NCI-H146 treated with DMSO at 0.1 percent for 48 hours (cell line): ENCODE data around the gene GCLM.
A peak's percentile ranks its signal among the peaks of the same experiment; 100 is the strongest.
"Not testable (repeated sequence)": the region's sequence is repeated elsewhere in the genome, so short reads cannot be mapped to it uniquely, and the experiment has no call there.

ENCODE experiments used
- DNase-seq: peaks from one replicate; lab custom pipeline; 2025; ENCODE audit not compliant: unreplicated experiment; lab: John Stamatoyannopoulos, UW

The GCLM gene

DNA sequence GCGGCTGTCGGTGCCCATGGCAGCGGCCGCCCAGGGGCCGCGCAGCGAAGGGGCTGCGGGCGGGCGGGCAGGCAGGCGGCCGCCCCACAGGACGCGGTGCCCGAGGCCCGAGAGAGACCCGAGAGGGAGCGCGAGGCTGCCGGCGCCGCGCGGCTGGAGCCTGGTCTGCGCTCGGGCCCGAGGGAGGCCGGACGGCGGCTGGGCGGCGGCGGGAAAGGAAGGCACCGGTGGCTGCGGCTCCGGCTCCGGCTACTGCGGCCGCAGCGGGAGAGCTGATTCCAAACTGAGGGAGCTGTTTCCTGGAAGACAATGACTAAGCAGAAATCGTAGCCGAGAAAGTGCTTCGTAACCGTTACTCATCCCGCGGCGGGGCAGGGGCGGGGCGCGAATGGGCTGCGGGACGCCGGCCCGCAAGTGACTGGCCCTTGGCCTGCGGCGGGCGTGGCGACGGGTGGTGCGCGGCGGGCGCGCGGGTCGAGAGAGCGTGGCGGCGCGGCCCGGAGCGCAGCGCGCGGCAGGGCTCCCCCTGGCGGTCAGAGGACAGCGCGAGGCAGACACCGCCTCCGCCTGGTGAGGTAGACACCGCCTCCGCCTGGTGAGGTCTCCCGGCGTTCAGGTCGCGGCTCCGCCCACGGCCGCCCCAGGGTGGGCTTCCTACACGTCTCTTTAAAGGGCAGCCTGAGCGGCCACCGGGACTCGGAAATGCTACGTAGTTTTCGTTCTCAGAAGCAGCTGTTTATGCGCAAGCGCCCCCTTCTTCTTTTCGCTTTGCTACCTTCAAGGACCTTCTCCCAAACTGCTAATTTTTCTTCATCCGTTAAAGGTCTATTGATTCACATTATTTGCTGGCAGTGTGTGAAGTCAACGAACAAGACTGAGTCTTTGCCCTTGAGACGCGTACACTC, at the start of gene GCLM:
TSS of gene GCLM (minus strand) at position 285 of the 905 bp plus-strand sequence. CDS start at position 18, 267 bp downstream.
- peak; percentile 77 for DNase-seq

DNA sequence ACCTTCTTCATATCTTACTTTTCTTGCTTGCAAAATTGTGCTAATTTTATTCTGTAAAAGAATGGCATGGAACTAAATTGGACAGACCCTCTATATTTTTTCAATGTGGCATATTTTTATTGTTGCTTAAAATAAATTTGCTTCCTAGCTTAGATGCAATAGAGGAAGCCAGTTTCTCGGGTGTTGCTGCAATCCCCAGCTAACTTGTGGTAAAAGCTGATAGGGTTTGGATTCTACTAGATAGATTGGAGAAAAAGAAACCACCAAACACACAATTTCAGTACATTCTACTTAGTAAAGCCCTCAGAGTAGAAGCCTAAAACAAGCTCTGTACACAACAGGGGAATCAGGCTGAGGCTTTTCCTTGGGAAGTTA, 49.5 kb upstream of the GCLM start:
- no peak for DNase-seq

DNA sequence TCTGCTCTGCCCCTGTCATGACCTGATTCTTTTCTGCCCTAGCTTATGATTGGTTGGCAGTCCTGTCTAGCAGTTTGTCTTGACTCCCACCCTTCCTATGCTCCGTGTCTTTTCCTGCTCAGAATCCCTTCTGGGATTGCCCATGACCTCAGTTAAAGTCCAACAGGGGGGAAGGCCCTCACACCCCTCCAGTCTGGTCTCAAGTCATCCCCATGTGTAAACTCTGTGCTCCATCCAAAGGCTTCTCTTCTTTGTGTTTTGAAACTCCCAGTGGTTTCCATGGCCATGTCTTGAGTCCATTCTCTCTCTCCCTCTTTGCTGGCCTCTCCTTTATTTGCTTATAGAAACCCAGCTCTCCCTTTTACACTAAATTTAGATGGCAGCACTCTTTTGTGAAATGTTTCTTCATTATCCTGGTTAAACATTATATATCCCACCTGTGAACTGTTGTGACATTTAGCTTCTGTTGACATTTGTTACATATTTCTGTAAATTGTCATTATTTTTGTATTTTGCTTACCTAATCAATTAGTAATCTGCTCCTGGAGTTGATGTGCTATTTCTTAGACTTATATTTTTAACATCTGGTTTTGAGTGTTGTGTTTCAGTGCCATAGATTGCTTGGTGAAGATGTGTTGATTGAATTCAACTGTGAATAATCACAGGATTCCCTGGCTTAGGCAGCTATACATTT, 48.9 kb upstream of the GCLM start:
- no peak for DNase-seq

DNA sequence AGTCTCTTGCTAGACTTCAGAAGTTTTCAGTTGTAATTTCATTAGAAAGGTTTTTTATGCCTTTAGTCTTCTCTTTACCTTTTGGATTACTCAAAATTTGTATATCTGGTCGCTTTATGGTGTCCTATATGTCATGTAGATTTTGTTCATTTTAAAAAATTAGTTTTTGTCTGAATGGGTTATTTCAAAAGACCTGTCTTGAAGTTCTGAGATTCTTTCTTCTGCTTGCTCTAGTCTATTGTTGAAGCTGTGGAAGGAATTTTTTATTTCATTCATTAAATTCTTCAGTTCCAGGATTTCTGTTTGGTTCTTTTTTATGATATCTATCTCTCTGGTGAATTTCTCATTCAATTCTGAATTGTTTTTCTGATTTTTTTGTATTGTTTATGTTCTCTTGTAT, 46.5 kb upstream of the GCLM start:
- DNase-seq, result no peak

DNA sequence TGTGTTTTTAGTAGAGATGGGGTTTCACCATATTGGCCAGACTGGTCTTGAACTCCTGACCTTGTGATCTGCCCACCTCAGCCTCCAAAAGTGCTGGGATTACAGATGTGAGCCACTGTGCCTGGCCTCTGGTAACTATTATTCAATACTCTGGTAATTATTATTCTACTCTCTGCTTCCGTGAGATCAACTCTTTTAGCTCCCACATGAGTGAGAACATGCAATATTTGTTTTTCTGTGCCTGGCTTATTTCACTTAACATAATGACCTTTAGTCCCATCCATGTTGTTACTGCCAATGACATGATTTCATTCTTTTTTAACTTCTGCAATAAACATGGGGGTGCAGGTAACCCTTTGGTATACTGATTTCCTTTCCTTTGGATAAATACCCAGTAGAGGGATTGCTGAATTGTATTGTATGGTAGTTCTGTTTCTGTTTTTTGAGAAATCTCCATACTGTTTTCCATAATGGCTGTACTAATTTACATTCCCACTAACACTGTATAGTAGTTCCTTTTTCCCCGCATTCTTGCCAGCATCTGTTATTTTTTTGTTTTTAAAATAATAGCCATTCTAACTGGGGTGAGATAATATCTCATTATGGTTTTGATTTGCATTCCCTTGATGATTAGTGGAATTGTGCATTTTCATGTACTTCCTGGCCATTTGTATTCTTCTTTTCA, 37.9 kb upstream of the GCLM start:
- not testable (repeated sequence) for DNase-seq

GRCh38 chr1:93938461-93939145, 29.4 kb upstream of the GCLM start:
- no peak for DNase-seq

DNA sequence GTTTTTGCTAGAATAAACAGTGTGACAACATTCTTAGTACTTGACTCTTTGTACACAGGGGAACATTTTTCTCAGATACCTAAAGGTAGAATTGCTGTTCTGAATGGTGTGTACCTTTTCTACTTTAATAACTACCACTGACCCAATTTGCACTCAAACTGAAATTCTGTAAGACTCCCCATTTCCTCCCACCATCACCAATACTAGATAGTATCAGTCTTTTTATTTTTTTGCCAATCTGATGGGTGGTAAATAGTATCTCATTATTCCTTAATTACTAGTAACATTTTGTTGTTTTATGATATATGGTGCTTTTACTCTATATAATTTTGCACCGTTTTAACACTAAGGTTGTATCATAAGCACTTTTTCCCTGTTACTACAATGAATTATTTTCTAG, 28.8 kb upstream of the GCLM start:
- DNase-seq, result no peak

GRCh38 chr1:93925206-93925605, 16.0 kb upstream of the GCLM start:
- no peak for DNase-seq

- peak; percentile 25 for DNase-seq
Measured at GRCh38 chr1:93919780-93920179, 10.6 kb upstream of the GCLM start.

GRCh38 chr1:93917302-93917701, 8.1 kb upstream of the GCLM start:
- DNase-seq, result no peak

- not testable (repeated sequence) for DNase-seq
Measured at GRCh38 chr1:93910880-93911279, 1.6 kb upstream of the GCLM start.

- DNase-seq, result no peak
Measured at GRCh38 chr1:93910305-93910704, 1.1 kb upstream of the GCLM start.

- peak; percentile 25 for DNase-seq
Measured at GRCh38 chr1:93908394-93909145, 660 bp downstream of the GCLM start.

- DNase-seq, result no peak
Measured at GRCh38 chr1:93907718-93908117, 1.5 kb downstream of the GCLM start.

- DNase-seq, result no peak
Measured at GRCh38 chr1:93906480-93906879, 2.8 kb downstream of the GCLM start.

DNA sequence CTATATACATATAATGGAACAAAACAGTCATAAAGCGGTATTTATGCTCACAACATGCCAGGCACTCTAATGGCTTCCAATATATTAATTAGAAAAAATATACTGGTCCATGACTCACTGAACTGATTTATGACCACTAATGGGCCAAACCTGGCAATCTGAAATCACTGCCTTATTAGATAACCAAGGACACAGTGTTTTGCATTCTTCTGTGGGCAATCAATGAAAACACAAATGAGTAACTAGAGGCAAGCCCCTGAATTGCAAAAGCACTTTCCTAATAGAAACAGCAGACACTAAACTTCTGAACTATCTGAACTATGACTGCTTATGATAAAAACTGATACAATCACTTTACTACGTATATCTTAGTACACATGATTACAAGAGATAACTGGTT, 3.5 kb downstream of the GCLM start:
- no peak for DNase-seq

GRCh38 chr1:93905051-93905450, 4.2 kb downstream of the GCLM start:
- DNase-seq, result no peak

GRCh38 chr1:93904228-93904627, 5.0 kb downstream of the GCLM start:
- DNase-seq, result no peak

- no peak for DNase-seq
Measured at GRCh38 chr1:93900723-93901504, 8.3 kb downstream of the GCLM start.
